Body of pancreas (tissue), 4 donors: Measurements from ENCODE around the gene CLMN.

Experiments used
- CTCF ChIP-seq, 7 experiments: fragments of 450-650 bp in 4 of 7; fragments of 200-600 bp in 3 of 7; sonication (generic) in 3 of 7; IDR thresholded peaks; one replicate each; pipeline ENCODE4 v1.5.1; 2016 to 2019; ENCODE audit warnings: antibody characterized with exemption in 7 of 7
- POLR2A ChIP-seq, 3 donors: fragments of 450-650 bp; IDR thresholded peaks; one replicate each; pipeline ENCODE4 v1.6.1; 2016; ENCODE audit warnings: antibody characterized with exemption in 3 of 3, mild to moderate bottlenecking in 2 of 3

- no peak for TF ChIP-seq CTCF (IDR thresholded peaks at IDR 0.05)
- TF ChIP-seq POLR2A (IDR thresholded peaks at IDR 0.05) = no peak
Measured at GRCh38 chr14:95207475-95208233, 112.1 kb downstream of the CLMN start.
